Endothelial cell of umbilical vein (primary cell): ENCODE measurements around the gene CSNK1G2. TPM values are rescaled to one million over a fixed set of nuclear protein-coding genes. Genes with fewer than 3 reads are reported as not detected.

ENCODE experiments used
- BruUV-seq: library from RNA; stranded (reverse); fragments of 400-500 nt; replicated peaks from 2 replicates; lab custom pipeline; 2021; lab: Mats Ljungman, UMichigan
- CTCF ChIA-PET: fragments of 300-600, 350-600 bp; sonication (Branson Sonifier 250); formaldehyde crosslinking; loops from one replicate; lab custom pipeline; 2021; ENCODE audit warnings: antibody characterized with exemption, inconsistent platforms; lab: Charles Lee
- POLR2A ChIA-PET: fragments of 300-600, 350-600 bp; sonication (Branson Sonifier 250); formaldehyde crosslinking; loops from one replicate; lab custom pipeline; 2021; ENCODE audit warnings: antibody characterized with exemption, inconsistent platforms; lab: Charles Lee
- DNase-seq: peaks from one replicate; pipeline ENCODE4 v3.0.0-alpha.2; 2011; ENCODE audit warnings: low read depth, low spot score
- FAIRE-seq: peaks from 2 replicates; lab custom pipeline; 2011; peaks lifted over from hg19 to GRCh38; lab: Jason Lieb, UNC
- H2AFZ ChIP-seq: 2 replicates; pipeline ENCODE4 v1.6.0; 2012; ENCODE audit warnings: low read depth, low read length, control low read depth, inconsistent platforms
- H3K27ac ChIP-seq: 2 replicates; pipeline ENCODE4 v1.5.1; 2011; ENCODE audit warnings: low read depth, mild to moderate bottlenecking, control low read depth, low read length, moderate library complexity; ENCODE audit not compliant: insufficient read depth
- H3K27me3 ChIP-seq, 2 experiments: 2 replicates each; pipeline versions ENCODE4 v1.6.0 to v1.6.1; 2011; ENCODE audit warnings: low read length in 2 of 2, mixed read lengths in 1 of 2; ENCODE audit not compliant: control insufficient read depth in 2 of 2, insufficient read depth in 2 of 2
- H3K36me3 ChIP-seq, 2 experiments: 2 replicates in 1 of 2; 3 replicates in 1 of 2; pipeline ENCODE4 v1.5.1; 2011; ENCODE audit warnings: low read length in 2 of 2, mild to moderate bottlenecking in 1 of 2, moderate library complexity in 1 of 2; ENCODE audit not compliant: control insufficient read depth in 2 of 2, insufficient read depth in 2 of 2; ENCODE audit errors: extremely low read depth in 1 of 2
- H3K4me1 ChIP-seq: 3 replicates; pipeline ENCODE4 v1.5.1; 2011; ENCODE audit warnings: mild to moderate bottlenecking, low read length; ENCODE audit not compliant: control insufficient read depth, insufficient read depth; ENCODE audit errors: extremely low read depth
- H3K4me2 ChIP-seq: 2 replicates; pipeline ENCODE4 v1.6.1; 2011; ENCODE audit warnings: low read length, control low read depth, mixed read lengths; ENCODE audit not compliant: insufficient read depth
- H3K4me3 ChIP-seq, 3 experiments: fragments of 200-600 bp in 1 of 3; sonication (generic), shearing (Covaris generic) in 1 of 3; replicated peaks in 1 of 3; 2 replicates each; pipeline ENCODE4 v1.5.1; 2011 to 2016; ENCODE audit warnings: control low read depth in 3 of 3, low read length in 3 of 3, mild to moderate bottlenecking in 2 of 3, inconsistent platforms in 1 of 3, low read depth in 1 of 3, moderate library complexity in 1 of 3; ENCODE audit not compliant: insufficient read depth in 1 of 3
- H3K79me2 ChIP-seq: 2 replicates; pipeline ENCODE4 v1.6.0; 2012; ENCODE audit warnings: low read length, inconsistent platforms; ENCODE audit not compliant: control insufficient read depth, insufficient read depth
- H3K9ac ChIP-seq: replicated peaks from 2 replicates; pipeline ENCODE3; 2011; ENCODE audit warnings: low read length, control low read depth; ENCODE audit not compliant: insufficient read depth; ENCODE audit errors: extremely low read depth
- H3K9me1 ChIP-seq: replicated peaks from 3 replicates; pipeline ENCODE4 v1.6.0; 2011; ENCODE audit warnings: mild to moderate bottlenecking, low read length; ENCODE audit not compliant: control insufficient read depth, insufficient read depth; ENCODE audit errors: extremely low read depth
- H3K9me3 ChIP-seq: replicated peaks from 2 replicates; pipeline ENCODE4 v1.5.1; 2012; ENCODE audit warnings: low read length, inconsistent platforms; ENCODE audit not compliant: control insufficient read depth, insufficient read depth
- H4K20me1 ChIP-seq: replicated peaks from 2 replicates; pipeline ENCODE3; 2011; ENCODE audit warnings: mild to moderate bottlenecking, low read length; ENCODE audit not compliant: control insufficient read depth, insufficient read depth; ENCODE audit errors: extremely low read depth
- CTCF ChIP-seq, 2 donors: IDR thresholded peaks; 1 replicate in 1 of 2; 2 replicates in 1 of 2; pipeline ENCODE4 v1.5.1; 2011; ENCODE audit warnings: low read length in 2 of 2, mild to moderate bottlenecking in 2 of 2, moderate library complexity in 2 of 2, control low read depth in 1 of 2, inconsistent platforms in 1 of 2, low read depth in 1 of 2; ENCODE audit not compliant: insufficient read depth in 1 of 2; ENCODE audit errors: extremely low read depth in 1 of 2
- EZH2 ChIP-seq: IDR thresholded peaks from 2 replicates; pipeline ENCODE4 v1.6.1; 2012; ENCODE audit warnings: borderline replicate concordance, low read depth, mild to moderate bottlenecking, moderate library complexity, low read length, inconsistent platforms; ENCODE audit not compliant: severe bottlenecking
- FOS ChIP-seq: IDR thresholded peaks from 2 replicates; pipeline ENCODE4 v1.6.1; 2011; ENCODE audit warnings: mild to moderate bottlenecking, low read length, moderate library complexity, borderline replicate concordance; ENCODE audit not compliant: insufficient read depth
- GATA2 ChIP-seq: IDR thresholded peaks from 2 replicates; pipeline ENCODE4 v1.7.0; 2011; ENCODE audit warnings: low read depth, mild to moderate bottlenecking, moderate library complexity, mixed read lengths, low read length; ENCODE audit not compliant: insufficient read length, insufficient read depth
- JUN ChIP-seq: IDR thresholded peaks from 2 replicates; pipeline ENCODE4 v1.6.1; 2011; ENCODE audit warnings: borderline replicate concordance, low read depth; ENCODE audit not compliant: insufficient read length, insufficient read depth
- MAX ChIP-seq: IDR thresholded peaks from 2 replicates; pipeline ENCODE4 v1.6.1; 2011; ENCODE audit not compliant: insufficient read depth, insufficient read length
- MYC ChIP-seq: IDR thresholded peaks from one replicate; pipeline ENCODE4 v1.6.1; 2011; ENCODE audit warnings: mild to moderate bottlenecking, low read depth, low read length
- POLR2A ChIP-seq: IDR thresholded peaks from 2 replicates; pipeline ENCODE4 v1.6.1; 2012; ENCODE audit warnings: low read depth, mild to moderate bottlenecking, control low read depth, low read length
- POLR2AphosphoS5 ChIP-seq: IDR thresholded peaks from 2 replicates; pipeline ENCODE4 v1.6.1; 2012; ENCODE audit warnings: low read depth, mild to moderate bottlenecking, control low read depth, low read length, moderate library complexity; ENCODE audit not compliant: insufficient read depth
- dilution Hi-C: fragments of 300-500 bp; cut with MboI; formaldehyde crosslinking; loops from one replicate; pipeline ENCODE4 v1.15.0; 2019; ENCODE audit warnings: low sequenced_read_pairs; ENCODE audit not compliant: extremely low pct_ligation_motif_present
- intact Hi-C: fragments of 100-400 bp; cut with micrococcal nuclease; formaldehyde crosslinking; loops from one replicate; pipeline ENCODE4 v1.10.0; 2022
- polyA plus RNA-seq, 4 experiments: library from polyadenylated mRNA; depleted of rRNA in 3 of 4; stranded (reverse) in 3 of 4; unstranded in 1 of 4; fragments of >200 nt; gene quantifications; 2 replicates each; pipeline versions ENCODE4 v1.2.1 to v1.2.3, GENCODE V29; 2011 to 2012; ENCODE audit warnings: missing spikeins in 1 of 4
- total RNA-seq: library from RNA; stranded (reverse); gene quantifications from 2 replicates; pipeline ENCODE4 v1.2.3, GENCODE V29; 2021

Gene CSNK1G2
- total and polyA plus RNA-seq, 2 donors (not counting 3 experiments of a cell fraction or from before 2014, with no cell fraction given), result 96.6 to 110 TPM

- Histone ChIP-seq H3K27ac (no peak overlapping the region), H3K4me3 (no peak overlapping the region), H3K36me3 (peaks cover 0 to 13% of the 10 kb centered on the region in 2 experiments), H3K4me1 (no peaks in the 10 kb centered on the region), H3K79me2 (peaks cover 49% of the 10 kb centered on the region), H3K9me1 (no peaks in the 10 kb centered on the region), H4K20me1 (no peaks in the 10 kb centered on the region), H3K9me3 (no peaks in the 10 kb centered on the region), H3K27me3 (no peaks in the 10 kb centered on the region), H3K4me2 (no peak overlapping the region), H3K9ac (no peak overlapping the region), H2AFZ (no peak overlapping the region)
- TF ChIP-seq EZH2, result no peak
- no peak for TF ChIP-seq POLR2A
- no peak for TF ChIP-seq MAX
- no peak for TF ChIP-seq FOS
- no peak for TF ChIP-seq MYC
- no peak for TF ChIP-seq JUN
- TF ChIP-seq GATA2, result no peak
- no peak for TF ChIP-seq CTCF (IDR thresholded peaks at IDR 0.05; ENCODE audit: extremely low read depth in 1 of 2, insufficient read depth in 1 of 2, low read depth in 1 of 2, low read length in 2 of 2)
- no peak for TF ChIP-seq POLR2AphosphoS5
- ChIA-PET POLR2A (no interaction called here), CTCF (no interaction called here)
- intact Hi-C loops (no loop called here), dilution Hi-C loops (no loop called here)
- FAIRE-seq (no peak), DNase-seq (no peak)
- BruUV-seq, result no TSS peak
Measured at GRCh38 chr19:1911995-1912394, 29.0 kb upstream of the CSNK1G2 start.
